NCI-H2081 treated with DMSO at 0.1 percent for 48 hours (cell line): Measurements from ENCODE around the gene PNMA8C.
"Not testable (repeated sequence)": the region's sequence is repeated elsewhere in the genome, so short reads cannot be mapped to it uniquely, and the experiment has no call there.

Experiments used
- DNase-seq: peaks from one replicate; lab custom pipeline; 2025; lab: John Stamatoyannopoulos, UW

PNMA8C gene

GRCh38 chr19:46411088-46411924 lies 17.4 kb downstream of the PNMA8C start:
- no peak for DNase-seq

GRCh38 chr19:46410205-46411087 lies 18.3 kb downstream of the PNMA8C start:
- DNase-seq: no peak

DNA sequence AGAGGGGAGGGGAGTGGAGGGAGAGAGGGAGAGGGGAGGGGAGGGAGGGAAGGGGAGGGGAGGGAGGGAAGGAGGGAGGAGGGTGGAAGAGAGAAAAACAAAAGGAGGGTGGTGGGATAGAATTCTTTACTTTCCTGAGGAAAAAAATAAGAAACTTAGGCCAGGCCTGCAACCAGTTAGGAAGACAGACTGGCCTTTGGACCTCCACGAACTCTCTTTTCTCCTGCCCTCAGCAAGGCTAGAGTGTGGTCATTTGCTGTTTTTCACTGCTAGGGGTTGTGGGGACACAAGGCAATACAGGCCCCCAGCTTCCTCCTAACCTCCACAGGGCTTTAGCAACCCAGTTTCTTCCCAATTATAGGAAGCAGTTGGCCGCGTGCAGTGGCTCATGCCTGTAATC lies 19.5 kb downstream of the PNMA8C start:
- DNase-seq: no peak

DNA sequence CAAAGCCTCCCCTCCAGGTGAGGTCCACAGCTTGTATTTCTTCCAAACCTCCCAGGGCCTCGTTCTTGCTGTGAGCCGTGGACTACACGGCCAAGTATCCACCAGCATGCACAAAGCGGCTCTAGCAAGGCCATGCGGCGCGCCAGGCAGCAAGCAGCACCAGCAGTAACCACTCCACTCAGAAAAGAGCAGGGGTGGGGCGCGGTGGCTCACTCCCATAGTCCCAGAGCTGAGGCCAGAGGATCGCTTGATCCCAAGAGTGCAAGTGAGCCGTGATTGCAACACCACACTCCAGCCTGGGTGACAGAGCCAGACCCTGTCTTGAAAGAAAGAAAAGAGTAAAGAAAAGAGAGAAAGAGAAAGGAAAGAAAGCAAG lies 20.1 kb downstream of the PNMA8C start:
- no peak for DNase-seq

GRCh38 chr19:46407856-46408663 lies 20.7 kb downstream of the PNMA8C start:
- DNase-seq: no peak

DNA sequence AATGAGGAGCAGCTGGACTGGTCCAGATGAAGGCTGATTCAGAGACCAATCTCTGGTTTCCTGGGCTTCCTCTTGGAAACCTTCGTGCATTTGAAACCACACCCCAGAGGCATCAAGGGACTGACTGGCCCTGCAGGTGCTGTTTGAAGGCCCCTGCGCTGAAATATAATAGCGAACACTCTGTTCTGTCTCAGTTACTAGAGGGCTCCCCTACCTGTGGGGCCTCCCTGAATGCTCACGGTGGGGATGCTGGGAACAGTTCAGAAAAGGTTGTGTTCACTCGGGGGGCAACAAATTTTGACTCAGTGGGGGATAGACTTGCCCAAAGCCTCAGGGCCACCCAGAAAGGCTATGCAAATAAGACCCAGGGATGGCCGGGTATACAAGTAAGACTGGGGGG lies 21.8 kb downstream of the PNMA8C start:
- no peak for DNase-seq

GRCh38 chr19:46404753-46405468 lies 23.8 kb downstream of the PNMA8C start:
- no peak for DNase-seq

DNA sequence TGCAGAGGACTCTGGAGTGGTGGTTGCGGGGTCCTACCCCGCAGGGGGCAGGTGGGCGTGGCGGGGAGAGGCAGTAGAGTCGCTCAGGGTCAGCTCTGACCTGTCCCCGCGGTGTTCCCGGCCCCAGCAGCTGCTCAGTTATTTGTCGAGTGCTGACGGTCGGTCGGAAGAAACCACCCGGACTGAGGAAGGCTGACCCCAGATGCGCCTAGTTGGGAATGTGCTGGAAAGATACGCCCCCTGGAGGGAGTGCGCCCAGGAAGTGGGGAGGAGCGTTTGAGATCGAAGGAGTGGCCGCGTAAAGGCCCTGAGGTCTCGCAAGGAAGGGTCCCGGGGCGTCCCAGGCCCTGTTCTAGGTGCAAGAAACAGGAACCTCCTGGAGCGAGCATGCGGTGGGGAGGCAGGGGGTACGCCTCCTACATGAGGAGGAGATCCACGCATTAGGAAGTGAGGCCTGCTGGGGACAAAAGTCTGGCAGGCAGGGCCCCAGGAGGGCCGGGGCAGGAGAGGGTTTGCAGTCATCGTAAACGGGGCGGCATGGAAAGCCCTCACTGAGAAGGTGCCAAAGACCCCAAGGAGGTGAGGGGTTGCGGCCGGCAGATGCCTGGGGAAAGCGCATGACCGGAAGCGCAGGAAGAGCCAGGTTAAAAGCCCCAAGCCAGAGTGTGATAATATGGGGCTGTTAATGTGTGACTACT lies 24.5 kb downstream of the PNMA8C start:
- no peak for DNase-seq

DNA sequence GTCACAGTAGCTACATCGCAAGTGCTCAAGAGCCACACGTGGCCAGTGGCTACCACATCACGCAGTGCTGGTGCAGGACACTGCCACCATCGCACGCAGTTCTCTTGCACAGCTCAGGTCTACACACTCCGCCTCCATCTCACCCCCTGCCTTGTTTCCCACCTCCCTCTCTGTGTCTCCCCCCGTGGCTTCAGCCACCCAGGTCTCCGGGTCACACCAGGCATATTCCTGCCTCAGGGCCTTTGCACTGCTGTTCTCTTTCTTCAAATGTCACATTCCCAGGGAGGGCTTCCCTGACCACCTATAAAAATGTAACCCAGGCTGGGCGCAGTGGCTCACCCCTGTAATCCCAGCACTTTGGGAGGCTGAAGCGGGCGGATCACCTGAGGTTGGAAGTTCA lies 26.0 kb downstream of the PNMA8C start:
- no peak for DNase-seq

DNA sequence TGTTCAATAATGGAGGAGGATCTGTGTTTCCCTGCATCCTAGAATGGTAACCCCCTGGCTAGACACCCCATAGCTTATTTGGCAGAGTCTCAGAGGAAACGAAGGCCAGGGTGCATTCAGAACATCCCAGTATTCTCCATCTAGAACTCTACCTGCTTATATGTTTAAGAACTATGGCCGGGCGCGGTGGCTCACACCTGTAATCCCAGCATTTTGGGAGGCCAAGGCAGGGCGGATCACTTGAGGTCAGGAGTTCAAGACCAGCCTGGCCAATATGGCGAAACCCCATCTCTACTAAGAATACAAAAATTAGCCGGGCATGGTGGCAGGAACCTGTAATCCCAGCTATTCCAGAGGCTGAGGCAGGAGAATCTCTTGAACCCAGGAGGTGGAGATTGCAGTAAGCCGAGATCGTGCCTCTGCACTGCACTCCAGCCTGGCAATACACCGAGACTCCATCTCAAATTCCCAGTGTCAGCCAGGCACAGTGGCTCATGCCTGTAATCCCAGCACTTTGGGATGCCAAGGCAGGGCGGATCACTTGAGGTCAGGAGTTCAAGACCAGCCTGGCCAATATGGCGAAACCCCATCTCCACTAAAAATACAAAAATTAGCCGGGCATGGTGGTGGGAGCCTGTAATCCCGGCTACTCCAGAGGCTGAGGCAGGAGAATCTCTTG lies 30.8 kb downstream of the PNMA8C start:
- not testable (repeated sequence) for DNase-seq

DNA sequence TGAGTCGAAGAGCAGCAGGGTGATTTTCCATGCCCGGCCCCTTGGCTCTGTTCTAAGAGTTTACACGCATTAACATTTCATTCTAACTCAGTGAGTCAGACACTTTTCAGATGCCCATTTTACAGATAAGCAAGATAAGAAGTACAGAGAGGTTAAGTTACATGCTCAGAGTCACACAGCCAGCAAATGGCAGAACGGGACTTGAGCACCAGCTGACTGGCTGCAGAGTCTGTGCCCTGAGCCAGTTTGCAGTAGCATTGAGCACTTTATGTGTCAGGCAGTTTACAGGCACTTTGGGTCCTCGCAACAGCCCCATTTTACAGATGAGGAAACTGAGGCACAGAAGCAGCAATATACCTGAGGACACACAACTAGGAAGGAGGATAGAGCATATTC lies 34.3 kb downstream of the PNMA8C start:
- no peak for DNase-seq

GRCh38 chr19:46393456-46394401 lies 35.0 kb downstream of the PNMA8C start:
- no peak for DNase-seq

DNA sequence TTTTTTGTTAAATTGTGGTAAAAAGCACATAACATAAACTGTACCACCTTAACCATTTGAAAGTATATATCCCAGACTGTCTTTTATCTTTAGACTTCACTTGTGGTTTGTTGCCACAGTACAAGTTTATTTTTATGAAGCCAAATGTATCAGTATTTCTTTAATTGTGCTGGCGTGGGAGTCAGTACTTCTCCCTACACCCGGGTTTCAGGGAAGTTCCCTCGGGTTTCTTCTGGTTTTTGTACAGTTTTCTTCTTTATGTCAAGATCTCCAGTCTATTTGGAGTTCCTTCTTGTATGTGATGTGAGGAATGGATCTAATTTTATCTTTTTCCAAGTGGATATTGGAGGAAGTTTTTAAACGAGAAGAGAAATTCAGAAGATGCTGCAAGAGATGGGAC lies 35.9 kb downstream of the PNMA8C start:
- DNase-seq: no peak

DNA sequence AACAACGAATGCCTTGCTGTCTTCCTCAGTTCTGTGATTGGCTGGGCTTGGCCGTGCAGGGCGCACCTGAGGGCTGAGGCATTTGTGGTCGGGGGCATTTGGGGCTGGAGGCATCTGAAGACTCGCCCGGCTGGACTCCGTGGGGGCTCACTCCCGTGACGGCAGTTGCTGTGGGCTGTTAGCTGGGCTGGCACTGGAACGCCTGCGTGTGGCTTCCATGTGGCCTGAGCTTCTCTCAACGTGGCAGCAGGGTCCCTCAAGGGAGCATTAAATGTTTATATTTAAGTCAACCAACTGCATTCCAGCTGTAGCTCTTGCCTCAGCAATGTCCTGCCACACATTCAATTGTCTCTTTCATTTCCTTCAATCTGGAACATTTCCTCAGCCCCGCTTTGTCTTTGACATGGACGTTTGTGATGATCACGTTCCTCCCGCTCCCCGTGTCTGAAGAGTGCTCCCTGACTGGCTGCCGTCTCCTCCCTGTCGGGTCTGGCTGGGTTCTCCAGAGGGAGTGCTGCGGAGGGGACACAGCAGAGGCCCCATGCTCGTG lies 36.4 kb downstream of the PNMA8C start:
- no peak for DNase-seq

GRCh38 chr19:46391296-46392251 lies 37.2 kb downstream of the PNMA8C start:
- no peak for DNase-seq

DNA sequence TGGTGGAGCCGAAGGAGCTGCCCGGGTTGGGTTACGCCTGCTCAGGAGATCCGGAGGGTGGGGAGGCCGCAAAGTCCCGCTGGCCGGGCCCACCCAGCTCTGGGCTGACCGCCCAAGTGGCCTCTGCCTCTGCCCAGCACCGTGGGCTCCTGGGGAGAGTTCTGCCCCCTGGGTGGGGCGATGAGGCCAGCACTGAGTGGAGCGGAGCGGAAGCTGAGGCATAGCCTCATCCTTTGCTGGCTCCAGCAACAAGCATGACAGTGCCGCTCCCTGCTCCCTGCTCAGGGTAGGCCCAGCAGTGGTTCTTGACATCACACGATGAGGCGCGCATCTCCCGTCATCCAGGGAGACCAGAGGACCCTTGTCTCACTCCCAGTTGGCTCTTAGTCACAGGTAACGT lies 37.9 kb downstream of the PNMA8C start:
- DNase-seq: no peak

DNA sequence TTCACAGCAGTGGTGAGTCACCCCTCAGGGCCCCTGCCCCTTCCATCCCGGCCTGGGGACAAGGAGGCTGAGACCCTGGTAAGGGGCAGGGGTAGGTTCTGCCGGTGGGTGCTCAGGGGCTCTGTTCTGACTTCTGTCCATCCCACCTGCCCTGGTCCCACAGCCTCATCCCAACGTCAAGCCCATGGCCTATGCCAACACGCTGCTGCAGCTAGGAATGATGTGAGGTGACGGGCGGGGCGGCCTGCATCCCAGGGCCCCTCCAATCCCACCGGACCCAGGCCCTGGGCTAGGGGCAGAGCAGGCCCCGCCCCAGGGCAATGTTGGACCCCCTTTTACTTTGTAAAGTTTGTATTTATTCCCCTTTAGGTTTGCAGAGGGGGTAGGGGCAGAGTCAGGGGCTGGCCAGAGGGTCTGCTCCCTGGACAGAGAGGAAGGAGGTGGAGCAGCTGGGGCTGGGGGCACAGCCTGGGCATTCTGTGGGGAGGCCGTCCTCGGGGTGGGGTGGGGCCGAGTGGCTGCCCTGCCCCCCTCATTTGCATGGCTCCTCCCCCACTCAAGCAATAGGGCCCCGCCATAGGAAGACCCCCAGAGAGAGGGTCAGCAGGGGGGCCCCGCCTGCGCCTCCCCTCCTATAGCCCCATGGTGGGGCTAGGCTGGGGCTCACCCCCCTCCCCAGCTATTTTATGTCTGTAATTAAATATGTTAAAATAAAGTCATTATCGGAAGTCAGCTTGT lies 38.4 kb downstream of the PNMA8C start:
- no peak for DNase-seq
